Measurements from ENCODE around the gene PLCL2. TPM values are rescaled to one million over a fixed set of nuclear protein-coding genes. Genes with fewer than 3 reads are reported as not detected.

Gene PLCL2
- total RNA-seq, 1 experiment from 2014 or later, result 3.0 TPM

DNA sequence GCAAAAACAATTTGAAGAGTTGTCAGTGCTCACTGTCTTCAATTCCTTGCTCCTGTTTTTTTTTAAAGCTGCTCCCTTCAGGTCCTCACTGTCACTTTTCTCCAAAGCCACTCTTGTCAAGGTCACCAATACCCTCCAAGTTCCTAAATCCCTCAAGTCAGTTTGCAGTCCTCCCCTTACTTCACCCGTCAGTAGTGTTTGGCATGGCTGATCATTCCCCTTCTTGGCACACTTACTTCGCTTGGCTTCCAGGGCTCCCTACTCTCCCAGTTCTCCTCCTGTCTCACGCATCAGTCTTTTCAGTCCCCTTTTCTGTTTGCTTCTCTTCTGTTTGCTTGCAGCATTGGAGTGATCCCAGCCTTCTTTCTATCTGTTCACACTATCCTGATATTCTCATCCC lies 25.5 kb downstream of the PLCL2 start:
- ChIA-PET POLR2A (no interaction called here), CTCF (no interaction called here)
- no peak for DNase-seq (ENCODE audit: low read depth, low spot score)
- H3K27me3 ChIP-seq (ENCODE audit: control insufficient read depth, insufficient read depth, low read length), result no peaks in the 10 kb centered on the region
- H3K9me3 ChIP-seq (ENCODE audit: control insufficient read depth, insufficient read depth, low read depth, low read length), result no peaks in the 10 kb centered on the region
- H3K36me3 ChIP-seq (ENCODE audit: control insufficient read depth, insufficient read depth, low read length), result no peaks in the 10 kb centered on the region
- intact Hi-C loops (cut with micrococcal nuclease; ENCODE audit: unreplicated experiment), result no loop called here
- H3K4me3 ChIP-seq (ENCODE audit: low read depth in 2 of 2, low read length in 2 of 2), result no peak overlapping the region
- BruUV-seq (replicated peaks), result no TSS peak
- H3K27ac ChIP-seq (ENCODE audit: low read length), result no peak overlapping the region
- no peak for ATAC-seq
- TF ChIP-seq TCF7L2 (IDR thresholded peaks at IDR 0.05; ENCODE audit: low read depth, low read length), result no peak
- TF ChIP-seq POLR2AphosphoS5 (IDR thresholded peaks at IDR 0.05; ENCODE audit: low read depth, low read length), result no peak
- TF ChIP-seq, protein P1, sequence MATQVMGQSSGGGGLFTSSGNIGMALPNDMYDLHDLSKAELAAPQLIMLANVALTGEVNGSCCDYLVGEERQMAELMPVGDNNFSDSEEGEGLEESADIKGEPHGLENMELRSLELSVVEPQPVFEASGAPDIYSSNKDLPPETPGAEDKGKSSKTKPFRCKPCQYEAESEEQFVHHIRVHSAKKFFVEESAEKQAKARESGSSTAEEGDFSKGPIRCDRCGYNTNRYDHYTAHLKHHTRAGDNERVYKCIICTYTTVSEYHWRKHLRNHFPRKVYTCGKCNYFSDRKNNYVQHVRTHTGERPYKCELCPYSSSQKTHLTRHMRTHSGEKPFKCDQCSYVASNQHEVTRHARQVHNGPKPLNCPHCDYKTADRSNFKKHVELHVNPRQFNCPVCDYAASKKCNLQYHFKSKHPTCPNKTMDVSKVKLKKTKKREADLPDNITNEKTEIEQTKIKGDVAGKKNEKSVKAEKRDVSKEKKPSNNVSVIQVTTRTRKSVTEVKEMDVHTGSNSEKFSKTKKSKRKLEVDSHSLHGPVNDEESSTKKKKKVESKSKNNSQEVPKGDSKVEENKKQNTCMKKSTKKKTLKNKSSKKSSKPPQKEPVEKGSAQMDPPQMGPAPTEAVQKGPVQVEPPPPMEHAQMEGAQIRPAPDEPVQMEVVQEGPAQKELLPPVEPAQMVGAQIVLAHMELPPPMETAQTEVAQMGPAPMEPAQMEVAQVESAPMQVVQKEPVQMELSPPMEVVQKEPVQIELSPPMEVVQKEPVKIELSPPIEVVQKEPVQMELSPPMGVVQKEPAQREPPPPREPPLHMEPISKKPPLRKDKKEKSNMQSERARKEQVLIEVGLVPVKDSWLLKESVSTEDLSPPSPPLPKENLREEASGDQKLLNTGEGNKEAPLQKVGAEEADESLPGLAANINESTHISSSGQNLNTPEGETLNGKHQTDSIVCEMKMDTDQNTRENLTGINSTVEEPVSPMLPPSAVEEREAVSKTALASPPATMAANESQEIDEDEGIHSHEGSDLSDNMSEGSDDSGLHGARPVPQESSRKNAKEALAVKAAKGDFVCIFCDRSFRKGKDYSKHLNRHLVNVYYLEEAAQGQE (IDR thresholded peaks at IDR 0.05; ENCODE audit: insufficient read depth in 1 of 2, low read depth in 2 of 2, low read length in 1 of 2), result no peak
- H3K4me1 ChIP-seq (ENCODE audit: control insufficient read depth, insufficient read depth, low read length), result no peaks in the 10 kb centered on the region
- in situ Hi-C loops (cut with HindIII; ENCODE audit: low pct_unique_long_range_greater_than_20kb, low sequenced_read_pairs), result no loop called here

DNA sequence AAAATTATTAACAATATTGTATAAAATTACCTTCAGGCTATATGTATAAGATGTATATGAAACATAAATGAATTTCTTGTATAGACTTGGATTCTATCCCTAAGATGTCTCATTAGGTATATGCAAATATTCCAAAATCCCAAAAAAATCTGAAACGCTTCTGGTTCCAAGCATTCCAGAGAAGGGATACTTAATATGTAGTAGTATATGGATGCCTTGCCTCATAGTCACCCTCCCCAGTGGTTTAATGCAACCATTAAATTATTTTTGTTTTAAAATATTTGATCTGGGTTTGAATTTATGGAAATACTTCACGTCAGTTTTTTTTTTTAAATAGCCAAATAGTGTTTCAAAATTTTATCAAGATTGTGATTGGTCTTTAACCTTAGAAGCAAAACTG lies 27.2 kb downstream of the PLCL2 start:
- TF ChIP-seq POLR2AphosphoS5 (IDR thresholded peaks at IDR 0.05; ENCODE audit: low read depth, low read length) (no peak), SIN3A (IDR thresholded peaks at IDR 0.05; ENCODE audit: borderline replicate concordance, insufficient read depth, low read depth, low read length) (no peak), TCF7L2 (IDR thresholded peaks at IDR 0.05; ENCODE audit: low read depth, low read length) (no peak)
- TF ChIP-seq, protein P1 (IDR thresholded peaks at IDR 0.05; ENCODE audit: insufficient read depth in 1 of 2, low read depth in 2 of 2, low read length in 1 of 2), result no peak
- TF ChIP-seq, protein P2, sequence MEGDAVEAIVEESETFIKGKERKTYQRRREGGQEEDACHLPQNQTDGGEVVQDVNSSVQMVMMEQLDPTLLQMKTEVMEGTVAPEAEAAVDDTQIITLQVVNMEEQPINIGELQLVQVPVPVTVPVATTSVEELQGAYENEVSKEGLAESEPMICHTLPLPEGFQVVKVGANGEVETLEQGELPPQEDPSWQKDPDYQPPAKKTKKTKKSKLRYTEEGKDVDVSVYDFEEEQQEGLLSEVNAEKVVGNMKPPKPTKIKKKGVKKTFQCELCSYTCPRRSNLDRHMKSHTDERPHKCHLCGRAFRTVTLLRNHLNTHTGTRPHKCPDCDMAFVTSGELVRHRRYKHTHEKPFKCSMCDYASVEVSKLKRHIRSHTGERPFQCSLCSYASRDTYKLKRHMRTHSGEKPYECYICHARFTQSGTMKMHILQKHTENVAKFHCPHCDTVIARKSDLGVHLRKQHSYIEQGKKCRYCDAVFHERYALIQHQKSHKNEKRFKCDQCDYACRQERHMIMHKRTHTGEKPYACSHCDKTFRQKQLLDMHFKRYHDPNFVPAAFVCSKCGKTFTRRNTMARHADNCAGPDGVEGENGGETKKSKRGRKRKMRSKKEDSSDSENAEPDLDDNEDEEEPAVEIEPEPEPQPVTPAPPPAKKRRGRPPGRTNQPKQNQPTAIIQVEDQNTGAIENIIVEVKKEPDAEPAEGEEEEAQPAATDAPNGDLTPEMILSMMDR (IDR thresholded peaks at IDR 0.05), result no peak
- no TSS peak for BruUV-seq (replicated peaks)
- ChIA-PET CTCF (no interaction called here), POLR2A (no interaction called here)
- H3K4me3 ChIP-seq (ENCODE audit: low read depth in 2 of 2, low read length in 2 of 2), result no peak overlapping the region
- H3K4me1 ChIP-seq (ENCODE audit: control insufficient read depth, insufficient read depth, low read length), result no peaks in the 10 kb centered on the region
- H3K27ac ChIP-seq (ENCODE audit: low read length), result no peak overlapping the region
- intact Hi-C loops (cut with micrococcal nuclease; ENCODE audit: unreplicated experiment) (no loop called here), in situ Hi-C loops (cut with HindIII; ENCODE audit: low pct_unique_long_range_greater_than_20kb, low sequenced_read_pairs) (no loop called here)
- no peaks in the 10 kb centered on the region for H3K9me3 ChIP-seq (ENCODE audit: control insufficient read depth, insufficient read depth, low read depth, low read length)
- H3K27me3 ChIP-seq (ENCODE audit: control insufficient read depth, insufficient read depth, low read length), result no peaks in the 10 kb centered on the region
- no peaks in the 10 kb centered on the region for H3K36me3 ChIP-seq (ENCODE audit: control insufficient read depth, insufficient read depth, low read length)
- DNase-seq (ENCODE audit: low read depth, low spot score) (no peak), ATAC-seq (no peak)

All from Panc1 (cell line).